ENCODE data around the gene SLC35F5. TPM values are rescaled to one million over a fixed set of nuclear protein-coding genes. Genes with fewer than 3 reads are reported as not detected.

The SLC35F5 gene
- total and polyA plus RNA-seq, 2 of the 4 experiments (the other 2 are of a cell fraction): 30.5 to 93.4 TPM

DNA sequence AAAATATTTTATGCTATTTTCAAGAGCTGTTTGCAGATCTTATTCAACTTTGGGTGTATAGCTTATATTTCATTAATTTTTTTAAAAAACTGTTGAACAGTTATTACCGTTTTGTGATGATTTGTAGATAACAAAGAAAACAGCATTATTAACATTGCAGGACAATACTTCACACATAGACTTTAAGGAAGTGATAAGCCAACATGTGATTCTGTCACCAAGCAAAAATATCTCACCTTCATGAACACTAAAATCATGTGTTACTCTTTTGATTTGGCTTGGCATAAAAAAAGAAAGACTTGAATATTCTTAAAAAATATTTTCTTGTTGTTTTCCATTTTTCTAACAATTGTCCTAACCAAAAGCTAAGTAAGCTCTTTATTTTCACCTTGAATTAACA, 33.0 kb downstream of the SLC35F5 start:
- no peak overlapping the region for H3K56ac ChIP-seq (ENCODE audit: extremely low read depth, insufficient read depth, low read length)
- no peaks in the 10 kb centered on the region for H4K20me1 ChIP-seq (ENCODE audit: insufficient read depth, low read length)
- no peak overlapping the region for H2AK9ac ChIP-seq (replicated peaks; ENCODE audit: low read depth, low read length, poor library complexity)
- no TSS peak for BruUV-seq (replicated peaks)
- no peak overlapping the region for H3K4me2 ChIP-seq (ENCODE audit: low read depth, low read length)
- no peak overlapping the region for H2AFZ ChIP-seq (replicated peaks; ENCODE audit: low read length, poor library complexity)
- TF ChIP-seq MXI1 (IDR thresholded peaks at IDR 0.05; ENCODE audit: borderline replicate concordance, low read depth, low read length) (no peak), BHLHE40 (IDR thresholded peaks at IDR 0.05; ENCODE audit: low read depth, low read length) (no peak), RCOR1 (IDR thresholded peaks at IDR 0.05; ENCODE audit: insufficient replicate concordance, low read length) (no peak), RFX5 (IDR thresholded peaks at IDR 0.05; ENCODE audit: low read depth, low read length) (no peak), NFE2L2 (IDR thresholded peaks at IDR 0.05; ENCODE audit: low read depth, low read length) (no peak), CHD1 (IDR thresholded peaks at IDR 0.05; ENCODE audit: low read depth, low read length) (no peak), MAZ (IDR thresholded peaks at IDR 0.05; ENCODE audit: borderline replicate concordance, low read depth, low read length) (no peak), MAFK (IDR thresholded peaks at IDR 0.05; ENCODE audit: low read depth, low read length) (no peak), RAD21 (IDR thresholded peaks at IDR 0.05; ENCODE audit: low read length) (no peak), POLR2A (IDR thresholded peaks at IDR 0.05; ENCODE audit: low read depth, low read length) (no peak), FOS (IDR thresholded peaks at IDR 0.05; ENCODE audit: low read depth, low read length) (no peak), SMC3 (IDR thresholded peaks at IDR 0.05; ENCODE audit: low read depth, low read length) (no peak), CEBPB (IDR thresholded peaks at IDR 0.05; ENCODE audit: low read depth, low read length) (no peak)
- TF ChIP-seq, protein P1, sequence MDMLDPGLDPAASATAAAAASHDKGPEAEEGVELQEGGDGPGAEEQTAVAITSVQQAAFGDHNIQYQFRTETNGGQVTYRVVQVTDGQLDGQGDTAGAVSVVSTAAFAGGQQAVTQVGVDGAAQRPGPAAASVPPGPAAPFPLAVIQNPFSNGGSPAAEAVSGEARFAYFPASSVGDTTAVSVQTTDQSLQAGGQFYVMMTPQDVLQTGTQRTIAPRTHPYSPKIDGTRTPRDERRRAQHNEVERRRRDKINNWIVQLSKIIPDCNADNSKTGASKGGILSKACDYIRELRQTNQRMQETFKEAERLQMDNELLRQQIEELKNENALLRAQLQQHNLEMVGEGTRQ (IDR thresholded peaks at IDR 0.05; ENCODE audit: low read depth, low read length): no peak
- TF ChIP-seq, protein P2, sequence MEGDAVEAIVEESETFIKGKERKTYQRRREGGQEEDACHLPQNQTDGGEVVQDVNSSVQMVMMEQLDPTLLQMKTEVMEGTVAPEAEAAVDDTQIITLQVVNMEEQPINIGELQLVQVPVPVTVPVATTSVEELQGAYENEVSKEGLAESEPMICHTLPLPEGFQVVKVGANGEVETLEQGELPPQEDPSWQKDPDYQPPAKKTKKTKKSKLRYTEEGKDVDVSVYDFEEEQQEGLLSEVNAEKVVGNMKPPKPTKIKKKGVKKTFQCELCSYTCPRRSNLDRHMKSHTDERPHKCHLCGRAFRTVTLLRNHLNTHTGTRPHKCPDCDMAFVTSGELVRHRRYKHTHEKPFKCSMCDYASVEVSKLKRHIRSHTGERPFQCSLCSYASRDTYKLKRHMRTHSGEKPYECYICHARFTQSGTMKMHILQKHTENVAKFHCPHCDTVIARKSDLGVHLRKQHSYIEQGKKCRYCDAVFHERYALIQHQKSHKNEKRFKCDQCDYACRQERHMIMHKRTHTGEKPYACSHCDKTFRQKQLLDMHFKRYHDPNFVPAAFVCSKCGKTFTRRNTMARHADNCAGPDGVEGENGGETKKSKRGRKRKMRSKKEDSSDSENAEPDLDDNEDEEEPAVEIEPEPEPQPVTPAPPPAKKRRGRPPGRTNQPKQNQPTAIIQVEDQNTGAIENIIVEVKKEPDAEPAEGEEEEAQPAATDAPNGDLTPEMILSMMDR (conservative IDR thresholded peaks at IDR 0.05; ENCODE audit: low read depth, low read length): no peak
- TF ChIP-seq, protein P3, sequence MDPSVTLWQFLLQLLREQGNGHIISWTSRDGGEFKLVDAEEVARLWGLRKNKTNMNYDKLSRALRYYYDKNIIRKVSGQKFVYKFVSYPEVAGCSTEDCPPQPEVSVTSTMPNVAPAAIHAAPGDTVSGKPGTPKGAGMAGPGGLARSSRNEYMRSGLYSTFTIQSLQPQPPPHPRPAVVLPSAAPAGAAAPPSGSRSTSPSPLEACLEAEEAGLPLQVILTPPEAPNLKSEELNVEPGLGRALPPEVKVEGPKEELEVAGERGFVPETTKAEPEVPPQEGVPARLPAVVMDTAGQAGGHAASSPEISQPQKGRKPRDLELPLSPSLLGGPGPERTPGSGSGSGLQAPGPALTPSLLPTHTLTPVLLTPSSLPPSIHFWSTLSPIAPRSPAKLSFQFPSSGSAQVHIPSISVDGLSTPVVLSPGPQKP (IDR thresholded peaks at IDR 0.05; ENCODE audit: borderline replicate concordance, low read depth, low read length): no peak
- no peak overlapping the region for H3K27ac ChIP-seq (ENCODE audit: insufficient read depth, low read length)
- H3K36me3 ChIP-seq (ENCODE audit: control insufficient read depth, insufficient read depth, low read length): peaks cover 14% of the 10 kb centered on the region
- H3K9me3 ChIP-seq (ENCODE audit: control insufficient read depth, insufficient read depth, low read length): no peaks in the 10 kb centered on the region
- no peak overlapping the region for H4K5ac ChIP-seq (ENCODE audit: low read depth, low read length)
- dilution Hi-C loops (cut with HindIII; ENCODE audit: low sequenced_read_pairs, unreplicated experiment) (no loop called here), in situ Hi-C loops (cut with MboI; ENCODE audit: low sequenced_read_pairs) (no loop called here), intact Hi-C loops (cut with micrococcal nuclease) (no loop called here)
- H2BK5ac ChIP-seq (ENCODE audit: low read depth, low read length, poor library complexity, severe bottlenecking): no peak overlapping the region
- no CpG with 5 or more reads among the region's 1 CpG for WGBS, 2 experiments (ENCODE audit: extremely low coverage in 2 of 2, insufficient read length in 1 of 2)
- H2BK120ac ChIP-seq (ENCODE audit: low read depth, low read length): no peak overlapping the region
- no peak overlapping the region for H3K4me3 ChIP-seq (ENCODE audit: insufficient read depth, low read depth, low read length)
- H2BK15ac ChIP-seq (ENCODE audit: low read depth, low read length): no peak overlapping the region
- H3K79me1 ChIP-seq (ENCODE audit: low read depth in 1 of 2, low read length in 2 of 2): peaks cover 7 to 9% of the 10 kb centered on the region in 2 experiments; a peak in 3 of 4 replicates
- H3K9me1 ChIP-seq (ENCODE audit: insufficient read depth, low read length): no peaks in the 10 kb centered on the region; the same call in 1 of the 2 replicates
- H3K14ac ChIP-seq (replicated peaks; ENCODE audit: low read depth, low read length): no peak overlapping the region
- no peak overlapping the region for H2BK20ac ChIP-seq (ENCODE audit: low read depth, low read length)
- no peak overlapping the region for H4K8ac ChIP-seq (ENCODE audit: low read depth in 2 of 2, low read length in 2 of 2)
- ATAC-seq (ENCODE audit: low read depth) (no peak), DNase-seq (no peak)
- no peak overlapping the region for H3K4ac ChIP-seq (ENCODE audit: low read depth, low read length)
- no peak overlapping the region for H3K18ac ChIP-seq (ENCODE audit: low read depth, low read length)
- no peaks in the 10 kb centered on the region for H3K27me3 ChIP-seq (ENCODE audit: control insufficient read depth, insufficient read depth, low read length)
- no peaks in the 10 kb centered on the region for H3K4me1 ChIP-seq (ENCODE audit: control insufficient read depth, insufficient read depth, low read length)
- POLR2A ChIA-PET (ENCODE audit: unreplicated experiment): no interaction called here
- CTCF ChIA-PET: interaction anchor here (1.1 kb wide), 1 partner anchor 11 kb away, joined by 3 read pairs; no protein-coding TSS in a partner anchor
- no peak overlapping the region for H4K91ac ChIP-seq (ENCODE audit: insufficient read depth, low read depth, low read length)
- no peak overlapping the region for H3K23ac ChIP-seq (ENCODE audit: low read depth, low read length)
- no peak overlapping the region for H2AK5ac ChIP-seq (ENCODE audit: low read depth, low read length)
- H3K9ac ChIP-seq (ENCODE audit: low read depth, low read length): no peak overlapping the region
